GM18867 (cell line): ENCODE data around the gene CTNNA1.

Source experiments
- ATAC-seq: cut with Tn5 transposase; IDR thresholded peaks from one replicate; pipeline ENCODE4 v1.9.1; 2021; ENCODE audit warnings: mild to moderate bottlenecking, moderate library complexity; ENCODE audit not compliant: unreplicated experiment

Gene CTNNA1

GRCh38 chr5:138961221-138961620 is 208.0 kb downstream of the CTNNA1 start:
- no peak for ATAC-seq

- ATAC-seq = no peak
Measured at GRCh38 chr5:138961729-138962128, 208.5 kb downstream of the CTNNA1 start.

DNA sequence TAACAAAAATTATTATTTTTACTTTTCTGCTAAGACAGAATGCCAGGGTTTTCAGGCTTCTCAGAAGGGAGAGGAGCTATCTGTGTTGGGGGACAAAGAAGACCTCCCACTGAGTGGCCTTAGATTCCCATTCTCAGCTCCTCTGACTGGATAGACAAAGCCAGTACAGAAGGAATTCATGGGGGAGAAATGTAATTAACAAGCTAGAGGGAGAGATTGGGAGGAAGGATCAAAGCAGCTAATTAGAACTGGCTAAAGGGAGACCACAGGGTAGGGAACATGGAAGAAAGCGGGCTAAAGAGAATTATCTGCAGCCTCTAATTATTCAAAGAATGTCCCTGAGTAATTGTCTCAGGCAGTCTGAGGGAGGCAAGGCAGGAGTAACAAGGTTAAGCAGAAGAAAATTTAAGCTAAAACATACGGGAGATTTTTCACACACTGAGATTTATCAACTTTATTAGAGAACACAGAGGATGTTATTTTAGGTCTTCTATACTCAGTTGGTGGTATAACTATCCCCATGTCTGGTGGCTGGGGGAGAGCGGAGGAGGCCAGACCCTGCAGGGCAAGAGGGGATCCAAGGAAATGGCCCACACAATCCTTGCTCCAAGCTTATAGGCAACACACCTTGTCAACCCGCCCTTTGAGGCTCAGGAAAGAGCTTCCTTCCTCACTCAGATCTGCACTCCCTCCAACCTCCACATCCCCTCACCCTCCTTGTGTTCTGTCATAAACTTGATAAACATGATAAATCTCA is 209.6 kb downstream of the CTNNA1 start:
- no peak for ATAC-seq

DNA sequence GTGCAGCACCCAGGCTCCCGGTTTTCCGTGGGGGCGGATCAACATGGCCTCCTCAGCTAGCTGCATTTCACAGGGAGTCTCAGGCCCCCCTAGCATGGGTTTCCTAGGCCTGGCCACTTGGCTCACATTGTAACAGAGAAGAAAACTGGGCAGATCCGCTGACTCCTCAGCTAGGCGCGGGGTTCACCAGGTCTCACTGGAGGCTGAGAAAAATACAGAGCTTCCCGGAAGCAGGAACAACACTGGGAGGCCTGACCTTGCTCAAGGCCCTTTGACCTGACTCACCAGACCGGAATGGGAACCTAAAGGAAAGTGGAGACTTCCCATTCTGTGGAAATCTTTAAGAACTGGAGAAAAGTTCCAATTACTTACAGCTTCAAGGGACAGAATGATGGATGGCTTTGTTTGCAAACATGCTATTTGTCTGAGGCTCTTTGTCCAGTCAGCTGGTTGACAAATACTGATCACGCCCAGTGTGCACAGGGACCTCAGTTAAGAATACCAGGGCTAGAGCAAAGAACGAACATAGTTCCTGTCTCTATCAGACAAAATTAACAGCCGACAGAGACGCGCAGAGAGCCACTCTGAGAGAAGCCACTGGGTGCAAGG is 210.6 kb downstream of the CTNNA1 start:
- ATAC-seq = no peak

DNA sequence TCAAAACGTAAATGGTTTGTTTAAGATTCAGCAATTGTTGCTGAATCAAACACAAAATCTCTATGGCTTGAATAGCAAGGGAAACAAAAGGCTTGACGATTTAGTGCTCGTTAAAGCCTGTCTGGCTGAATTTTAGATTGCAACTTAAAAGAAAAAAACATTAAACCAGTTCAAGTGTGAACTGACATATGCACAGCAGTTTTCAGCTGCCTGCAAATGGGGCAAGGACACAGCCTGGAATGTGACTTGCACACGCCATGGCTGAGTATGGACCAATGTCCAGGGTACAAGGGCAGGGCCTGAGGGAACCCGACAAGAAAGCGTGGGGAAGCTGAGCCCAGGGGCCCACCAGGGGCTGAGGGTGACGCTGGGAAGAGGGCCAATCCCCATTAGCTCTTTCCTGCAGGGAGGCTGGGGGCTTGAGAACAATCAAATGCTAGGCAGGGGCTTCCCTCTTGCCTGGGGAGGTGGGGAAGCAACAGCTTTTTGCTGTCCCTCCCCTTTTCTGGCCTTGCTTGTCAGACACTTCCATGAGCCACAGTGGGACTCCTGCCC is 211.5 kb downstream of the CTNNA1 start:
- no peak for ATAC-seq

- ATAC-seq = no peak
Measured at GRCh38 chr5:138965626-138966025, 212.4 kb downstream of the CTNNA1 start.

DNA sequence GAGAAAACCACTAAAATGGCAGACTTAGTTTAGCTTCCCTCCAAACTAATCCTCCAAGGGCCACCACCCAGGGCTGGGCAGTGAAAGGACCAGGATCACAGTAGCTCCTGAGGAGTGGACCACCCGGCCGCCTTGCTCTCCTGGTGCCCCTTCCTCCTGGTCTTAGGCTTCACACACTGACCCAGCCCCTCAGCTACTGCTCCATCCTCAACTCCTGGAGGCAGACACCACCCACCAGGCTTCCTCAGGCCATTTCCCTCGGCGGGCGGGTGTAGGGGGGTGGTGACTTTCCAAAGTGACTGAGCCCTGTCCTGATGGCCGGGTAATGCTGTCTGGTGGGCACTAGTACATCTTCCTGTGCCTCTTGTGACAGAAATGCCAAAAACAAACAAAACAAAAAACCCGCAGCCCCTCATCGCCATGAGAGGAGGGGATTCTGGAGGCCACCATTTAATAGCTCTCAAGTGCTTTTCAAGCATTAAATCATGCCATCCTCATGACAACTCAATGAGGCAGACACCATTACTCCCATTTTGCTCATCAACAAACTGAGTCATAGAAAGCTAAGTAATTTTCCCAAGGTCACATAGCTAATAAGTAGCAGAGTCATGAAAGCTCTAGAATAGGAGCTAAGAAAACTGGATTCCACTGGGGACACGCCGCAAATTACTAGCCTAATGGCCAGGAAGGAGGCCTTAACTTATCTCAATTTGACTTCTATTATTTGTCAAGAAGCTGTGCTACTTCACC is 213.2 kb downstream of the CTNNA1 start:
- no peak for ATAC-seq

DNA sequence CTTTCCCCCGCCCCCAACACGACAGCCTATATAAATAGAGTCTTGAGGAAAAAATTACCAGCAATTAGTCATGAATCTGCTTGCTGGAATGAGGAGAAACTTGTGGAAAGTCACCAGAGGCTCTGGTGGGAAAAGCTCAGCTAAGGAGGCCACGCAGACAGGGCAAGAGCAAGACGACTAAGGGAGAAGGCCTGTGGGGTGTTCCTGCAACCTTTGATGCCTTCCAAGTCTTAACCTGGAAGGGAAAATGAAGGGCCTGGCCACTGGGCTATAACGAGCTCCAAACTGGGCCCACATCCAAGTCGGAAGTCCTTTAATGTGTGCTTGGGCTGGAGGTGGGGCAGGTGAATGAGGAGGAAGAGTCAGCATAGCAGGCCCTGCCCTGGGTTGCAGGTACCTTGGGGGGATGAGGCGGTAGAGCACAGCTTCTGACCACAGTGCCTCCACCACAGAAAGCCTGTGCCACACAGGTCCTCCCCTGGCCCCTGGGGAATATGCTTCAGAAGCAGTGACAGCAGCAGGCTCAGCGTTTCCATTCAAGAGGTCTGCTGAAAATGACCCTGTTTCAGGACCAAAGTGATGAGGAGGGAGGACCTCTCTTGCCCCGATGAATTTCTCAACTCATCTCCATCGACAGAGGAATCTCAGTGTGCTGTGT is 214.7 kb downstream of the CTNNA1 start:
- ATAC-seq = no peak

DNA sequence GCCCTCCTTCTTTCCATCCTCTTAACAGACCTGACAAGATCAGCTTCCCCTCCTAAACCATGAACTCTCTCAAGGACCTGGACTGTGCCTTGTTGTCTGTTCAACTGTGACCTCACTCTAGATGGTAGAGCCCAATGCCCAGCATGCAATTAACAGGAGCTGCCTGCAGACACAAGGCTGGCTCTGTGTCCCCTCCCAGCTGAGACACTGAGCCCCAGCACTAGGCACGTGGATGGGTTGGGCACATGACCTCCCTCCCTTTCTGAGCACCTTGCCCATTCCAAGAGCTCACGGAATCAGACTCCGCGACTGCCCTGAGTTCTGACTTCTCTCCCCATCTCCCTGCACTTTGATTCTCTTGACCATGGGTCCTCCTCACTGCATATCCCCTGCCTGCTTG is 215.4 kb downstream of the CTNNA1 start:
- no peak for ATAC-seq

GRCh38 chr5:138969323-138970002 is 216.2 kb downstream of the CTNNA1 start:
- no peak for ATAC-seq

DNA sequence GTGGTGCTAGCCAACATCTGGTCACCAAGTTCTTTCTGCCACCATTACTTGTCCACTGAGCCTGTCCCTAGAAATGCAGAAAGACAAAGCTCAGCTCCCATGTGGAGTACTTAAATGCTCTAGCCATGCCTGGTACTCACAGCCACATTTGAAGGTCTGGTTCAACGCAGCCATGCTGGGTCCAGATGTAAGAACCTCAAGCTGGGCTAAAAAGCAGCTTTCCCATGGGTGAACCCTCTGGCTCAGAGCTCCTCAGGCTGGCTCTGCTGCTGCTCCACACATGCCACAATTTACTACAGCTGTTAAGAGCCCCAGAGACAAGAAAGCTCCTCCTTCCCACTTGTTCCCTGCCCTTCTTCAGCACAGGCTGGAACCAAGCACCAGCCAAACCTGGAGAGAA is 219.0 kb downstream of the CTNNA1 start:
- ATAC-seq = no peak

DNA sequence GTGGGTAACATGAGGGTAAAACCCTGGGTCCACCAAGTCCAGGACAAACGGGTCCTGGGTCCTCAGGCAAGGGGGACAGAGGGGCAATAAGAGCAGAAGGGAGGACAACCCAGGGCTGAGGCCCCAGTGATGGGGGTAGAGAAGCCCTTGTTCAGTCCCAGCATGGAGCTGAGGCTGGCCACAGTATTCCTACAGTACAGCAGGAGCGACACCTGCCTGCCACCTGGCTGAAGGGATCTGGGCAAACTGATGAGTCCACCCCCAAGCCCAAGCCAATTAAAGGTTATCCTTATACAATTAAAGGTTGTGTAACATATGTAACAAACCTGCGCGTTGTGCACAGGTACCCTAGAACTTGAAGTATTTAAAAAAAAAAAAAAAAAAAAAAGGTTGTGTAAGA is 219.6 kb downstream of the CTNNA1 start:
- ATAC-seq = no peak

GRCh38 chr5:138974227-138975063 is 221.2 kb downstream of the CTNNA1 start:
- no peak for ATAC-seq

GRCh38 chr5:138975098-138975847 is 222.0 kb downstream of the CTNNA1 start:
- no peak for ATAC-seq

- ATAC-seq = no peak
Measured at GRCh38 chr5:138978080-138978479, 224.9 kb downstream of the CTNNA1 start.

- no peak for ATAC-seq
Measured at GRCh38 chr5:138978581-138978980, 225.4 kb downstream of the CTNNA1 start.

DNA sequence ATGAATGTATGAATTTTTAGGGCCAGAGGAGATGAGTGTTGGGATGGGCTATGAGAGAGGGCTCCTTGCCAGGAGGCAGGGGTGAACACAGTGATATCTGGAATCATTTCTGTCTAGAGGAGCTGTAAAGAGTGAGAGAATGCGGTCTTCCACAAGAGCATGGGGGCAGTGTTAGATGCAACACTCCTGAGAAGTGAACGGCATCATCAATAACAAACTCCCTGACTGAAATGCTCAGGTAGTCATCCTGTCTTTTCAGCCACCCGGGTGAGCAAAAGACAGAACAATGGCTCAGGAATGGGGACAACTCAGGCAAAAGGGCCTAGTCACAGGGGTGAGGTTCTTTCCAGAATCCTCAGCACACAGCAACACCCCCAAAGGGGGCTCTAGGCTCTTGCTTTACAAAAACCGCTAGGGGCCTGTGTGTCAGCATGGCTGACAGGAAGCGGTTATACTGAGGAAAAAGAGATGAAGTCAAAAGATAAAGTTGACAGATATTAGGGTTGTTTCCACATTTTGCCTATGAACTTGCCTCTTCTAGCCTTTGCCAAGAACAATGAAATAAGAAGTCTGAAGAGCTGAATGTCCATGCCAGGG is 226.6 kb downstream of the CTNNA1 start:
- ATAC-seq = no peak

DNA sequence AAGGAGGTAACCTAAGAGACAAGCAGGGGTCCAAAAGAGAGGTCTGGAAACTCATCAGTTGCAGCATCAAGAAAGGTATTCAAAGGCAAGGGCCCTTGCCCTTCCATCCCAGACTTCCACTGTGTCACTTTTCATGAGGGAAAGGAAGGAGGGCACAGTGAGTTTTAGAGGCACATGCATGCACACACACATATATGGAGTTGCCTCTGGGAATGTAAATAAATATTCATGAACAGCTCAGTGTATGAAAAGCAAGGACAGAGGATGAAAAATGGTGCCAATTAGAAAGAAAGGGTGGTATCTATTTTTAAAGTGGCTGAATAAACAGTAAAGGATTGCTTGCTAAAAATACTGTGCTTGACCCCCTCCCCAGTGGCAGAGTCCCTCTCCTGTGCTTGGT is 227.2 kb downstream of the CTNNA1 start:
- no peak for ATAC-seq

DNA sequence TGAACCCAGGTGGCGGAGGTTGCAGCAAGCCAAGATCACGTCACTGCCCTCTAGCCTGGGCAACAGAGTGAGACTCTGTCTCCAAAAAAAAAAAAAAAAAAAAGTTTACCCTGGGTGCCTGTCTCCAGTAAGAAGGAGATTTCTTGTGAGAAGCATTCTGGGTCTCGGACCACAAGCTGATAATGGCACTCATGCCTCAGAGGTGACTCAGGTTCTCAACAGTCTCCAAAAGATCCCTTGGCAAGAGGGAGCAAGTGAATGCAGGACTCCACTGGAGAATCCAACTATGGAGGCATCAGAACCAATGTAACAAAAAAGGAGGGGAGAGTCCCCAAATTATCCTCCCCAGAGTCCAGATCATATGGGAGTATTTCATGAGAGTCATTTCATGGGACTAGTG is 227.9 kb downstream of the CTNNA1 start:
- no peak for ATAC-seq
